HG03521 (cell line): ENCODE data around the gene OR2S2.
"Not testable (repeated sequence)": the region's sequence is repeated elsewhere in the genome, so short reads cannot be mapped to it uniquely, and the experiment has no call there.

ENCODE experiments used
- ATAC-seq: cut with Tn5 transposase; IDR thresholded peaks from one replicate; pipeline ENCODE4 v1.9.1; 2021; ENCODE audit warnings: mild to moderate bottlenecking, moderate library complexity; ENCODE audit not compliant: unreplicated experiment

Gene OR2S2, protein sequence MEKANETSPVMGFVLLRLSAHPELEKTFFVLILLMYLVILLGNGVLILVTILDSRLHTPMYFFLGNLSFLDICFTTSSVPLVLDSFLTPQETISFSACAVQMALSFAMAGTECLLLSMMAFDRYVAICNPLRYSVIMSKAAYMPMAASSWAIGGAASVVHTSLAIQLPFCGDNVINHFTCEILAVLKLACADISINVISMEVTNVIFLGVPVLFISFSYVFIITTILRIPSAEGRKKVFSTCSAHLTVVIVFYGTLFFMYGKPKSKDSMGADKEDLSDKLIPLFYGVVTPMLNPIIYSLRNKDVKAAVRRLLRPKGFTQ

DNA sequence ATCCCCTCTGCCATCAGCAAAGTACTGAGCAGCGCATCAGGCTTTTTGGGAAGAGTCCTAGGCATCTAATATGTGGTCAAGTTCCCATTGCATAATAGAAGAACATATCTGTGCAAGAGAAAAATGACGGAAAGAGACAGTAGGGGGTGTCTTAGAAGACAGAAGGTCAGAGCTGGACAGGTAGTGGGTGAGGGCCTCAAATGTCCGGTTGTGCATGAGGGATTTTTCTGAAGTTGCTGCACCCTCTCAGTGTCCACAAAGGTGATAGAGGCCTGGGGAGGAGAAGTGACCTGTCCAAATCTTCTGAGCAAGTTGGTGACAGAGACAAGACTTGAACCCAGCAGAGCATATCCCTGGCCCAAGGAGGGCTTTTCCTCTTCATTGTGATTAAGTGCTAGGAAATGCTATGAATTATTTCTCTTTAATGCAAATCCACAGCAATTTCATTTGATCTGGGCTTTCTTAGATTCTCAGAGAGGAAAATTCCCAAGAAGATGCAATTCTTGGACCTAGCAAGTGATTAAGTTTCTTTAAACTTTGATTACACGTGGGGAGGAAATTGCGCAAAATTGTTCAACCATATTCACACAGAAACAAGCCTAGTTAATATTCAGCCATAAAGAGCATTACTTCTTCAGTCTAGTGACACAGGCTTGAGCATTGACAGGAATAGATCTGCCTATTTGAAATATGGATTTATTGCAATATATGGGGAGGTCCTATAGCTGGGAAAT is at the start of gene OR2S2:
Gene OR2S2 (minus strand): TSS at position 51 of the 734 bp plus-strand sequence. CDS start 56 bp downstream, outside the sequence.
- no peak for ATAC-seq

DNA sequence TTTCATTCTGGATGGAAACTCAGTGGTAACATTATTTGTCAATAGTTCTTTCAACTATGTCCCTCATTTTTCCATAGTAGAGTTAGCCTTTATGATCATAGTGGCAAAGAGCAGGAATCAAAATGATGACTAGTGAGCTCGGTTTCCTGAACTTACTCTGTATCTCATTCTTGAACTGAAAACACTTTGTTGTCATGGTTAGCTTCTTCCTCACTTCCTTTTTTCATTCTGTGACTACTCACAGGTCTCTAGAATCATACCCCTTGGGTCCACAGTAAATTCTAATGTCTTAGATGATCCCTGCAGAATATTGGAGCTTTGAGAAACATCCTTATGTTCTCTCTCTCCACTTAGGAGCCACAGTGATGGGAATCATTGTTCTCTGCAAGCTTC is 49.4 kb upstream of the OR2S2 start:
- no peak for ATAC-seq

DNA sequence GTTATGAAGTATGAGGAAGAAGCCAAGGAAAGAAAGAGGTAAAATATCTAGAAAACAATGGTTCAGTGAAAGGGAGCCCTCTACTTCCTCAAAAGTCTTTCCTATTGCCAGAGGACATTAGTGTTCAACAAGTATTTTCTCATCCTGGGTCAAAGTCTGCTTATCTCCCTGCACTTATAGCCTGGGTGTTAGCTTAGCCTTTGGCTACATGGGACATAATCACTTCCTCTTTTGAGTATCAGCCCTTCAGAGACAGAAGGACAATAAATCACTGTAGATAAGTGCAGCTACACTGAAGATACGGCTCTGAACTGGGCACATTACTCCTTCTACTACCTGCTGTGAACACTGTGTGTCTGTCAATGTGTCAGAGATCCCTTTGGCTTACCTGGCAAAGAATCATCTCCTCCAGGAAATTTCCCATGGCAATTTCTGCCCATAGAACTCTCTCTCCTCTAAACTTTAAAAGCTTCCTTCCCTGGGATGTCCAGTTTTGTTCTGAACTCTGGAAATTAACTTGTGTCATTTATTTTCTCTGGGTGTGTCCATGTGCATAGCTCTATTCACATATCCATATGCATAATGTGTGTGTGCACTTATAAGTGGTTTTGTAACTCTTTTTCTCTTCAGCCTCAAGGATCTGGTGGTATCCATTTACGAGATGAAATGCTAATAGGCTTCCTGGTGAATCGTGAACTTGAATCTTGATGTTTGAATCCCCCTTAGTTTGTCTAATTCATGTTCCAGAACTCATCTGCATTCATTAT is 48.8 kb upstream of the OR2S2 start:
- ATAC-seq, result no peak

DNA sequence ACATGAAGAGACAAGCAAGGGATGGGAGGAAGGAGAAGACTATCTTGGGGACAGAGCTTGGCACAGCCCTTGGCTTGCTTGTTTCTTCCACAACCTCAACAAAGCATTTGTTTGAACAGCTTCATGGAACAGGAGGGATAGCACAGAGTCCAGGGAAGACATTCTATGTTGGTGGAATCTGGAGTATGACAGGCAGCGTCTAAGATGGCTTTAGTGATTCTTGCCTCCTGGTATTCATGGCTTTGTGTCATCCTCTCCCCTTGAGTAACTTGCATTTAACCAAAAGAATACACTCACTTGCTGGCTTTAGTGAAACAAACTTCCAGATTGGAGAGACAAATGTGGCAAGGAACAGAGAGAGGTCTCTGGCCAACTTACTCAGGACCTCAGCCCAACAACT is 47.9 kb upstream of the OR2S2 start:
- no peak for ATAC-seq

DNA sequence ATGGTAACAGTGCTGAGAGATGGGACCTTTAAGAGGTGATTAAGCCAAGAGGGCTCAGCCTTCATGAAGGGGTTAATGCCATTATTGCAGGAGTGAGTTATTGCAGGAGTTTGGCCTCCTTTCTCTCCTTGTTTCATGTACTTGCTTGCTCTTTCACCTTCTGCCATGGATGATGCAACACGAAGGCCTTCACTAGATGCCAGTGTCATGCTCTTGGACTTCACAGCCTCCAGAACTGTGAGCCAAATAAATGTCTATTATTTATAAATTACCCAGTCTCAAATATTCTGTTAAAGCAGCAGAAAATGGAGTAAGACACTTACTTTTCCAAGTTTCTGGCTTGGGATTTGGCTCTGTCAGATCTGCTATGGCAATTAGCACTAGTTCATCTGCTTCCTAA is 40.4 kb upstream of the OR2S2 start:
- no peak for ATAC-seq

DNA sequence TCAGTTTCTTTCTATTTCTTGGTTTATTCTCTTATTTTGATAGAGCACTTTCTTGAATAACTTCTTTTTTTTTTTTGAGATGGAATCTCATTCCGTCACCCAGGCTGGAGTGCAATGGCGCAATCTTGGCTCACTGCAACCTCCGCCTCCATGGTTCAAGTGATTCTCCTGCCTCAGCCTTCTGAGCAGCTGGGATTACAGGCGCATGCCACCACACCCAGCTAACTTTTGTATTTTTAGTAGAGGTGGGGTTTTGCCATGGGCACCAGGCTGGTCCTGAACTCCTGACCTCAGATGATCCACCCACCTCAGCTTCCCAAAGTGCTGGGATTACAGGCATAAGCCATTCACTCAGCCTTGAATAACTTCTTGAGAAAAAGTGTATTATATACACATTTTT is 39.1 kb upstream of the OR2S2 start:
- ATAC-seq, result not testable (repeated sequence)

DNA sequence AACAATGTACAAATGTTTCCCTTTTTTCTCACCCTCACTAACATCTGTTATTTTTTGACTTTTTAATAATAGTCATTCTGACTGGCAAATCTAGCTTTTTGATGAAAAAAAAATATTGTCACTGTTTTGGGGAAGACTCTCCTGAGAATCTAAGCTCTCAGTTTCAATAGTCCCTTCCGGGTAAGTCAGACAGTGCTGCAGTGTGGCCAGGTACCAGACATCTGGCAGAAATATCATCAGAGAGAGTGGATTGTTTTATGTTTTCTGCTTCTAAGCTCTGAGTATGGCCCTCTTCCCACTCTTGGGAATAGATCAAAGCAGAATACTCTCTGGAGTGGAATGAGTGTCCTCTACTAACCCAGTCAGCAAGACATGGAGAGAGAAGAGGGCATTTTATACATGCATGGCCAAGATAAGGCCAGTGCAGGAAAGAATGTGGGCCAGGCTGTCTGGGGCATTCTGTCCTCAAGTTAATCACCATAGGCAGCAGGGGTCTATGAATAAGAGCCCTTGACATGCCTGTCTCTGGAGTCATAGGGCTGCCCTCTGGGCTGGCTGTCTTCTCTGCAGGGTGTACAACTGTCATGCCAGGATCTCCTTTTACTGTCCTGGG is 38.5 kb upstream of the OR2S2 start:
- no peak for ATAC-seq

DNA sequence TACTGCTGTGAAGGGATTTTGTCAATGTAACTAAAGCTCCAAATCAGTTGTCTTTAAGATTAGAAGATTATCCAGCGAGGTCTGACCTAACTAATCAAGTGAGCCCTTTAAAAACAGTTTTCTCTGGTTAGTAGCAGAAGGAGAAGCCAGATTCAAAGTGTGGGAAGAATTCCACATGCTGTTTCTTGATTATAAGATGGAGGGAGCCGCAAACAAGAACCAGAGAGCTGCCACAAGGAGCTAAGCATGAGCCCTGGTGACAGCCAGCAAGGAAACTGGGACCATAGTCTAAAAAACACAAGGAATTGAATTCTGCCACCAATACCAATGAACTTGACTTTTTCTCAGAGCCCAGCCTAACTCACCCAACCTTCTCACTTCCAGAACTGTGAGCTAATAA is 37.0 kb upstream of the OR2S2 start:
- ATAC-seq, result no peak

DNA sequence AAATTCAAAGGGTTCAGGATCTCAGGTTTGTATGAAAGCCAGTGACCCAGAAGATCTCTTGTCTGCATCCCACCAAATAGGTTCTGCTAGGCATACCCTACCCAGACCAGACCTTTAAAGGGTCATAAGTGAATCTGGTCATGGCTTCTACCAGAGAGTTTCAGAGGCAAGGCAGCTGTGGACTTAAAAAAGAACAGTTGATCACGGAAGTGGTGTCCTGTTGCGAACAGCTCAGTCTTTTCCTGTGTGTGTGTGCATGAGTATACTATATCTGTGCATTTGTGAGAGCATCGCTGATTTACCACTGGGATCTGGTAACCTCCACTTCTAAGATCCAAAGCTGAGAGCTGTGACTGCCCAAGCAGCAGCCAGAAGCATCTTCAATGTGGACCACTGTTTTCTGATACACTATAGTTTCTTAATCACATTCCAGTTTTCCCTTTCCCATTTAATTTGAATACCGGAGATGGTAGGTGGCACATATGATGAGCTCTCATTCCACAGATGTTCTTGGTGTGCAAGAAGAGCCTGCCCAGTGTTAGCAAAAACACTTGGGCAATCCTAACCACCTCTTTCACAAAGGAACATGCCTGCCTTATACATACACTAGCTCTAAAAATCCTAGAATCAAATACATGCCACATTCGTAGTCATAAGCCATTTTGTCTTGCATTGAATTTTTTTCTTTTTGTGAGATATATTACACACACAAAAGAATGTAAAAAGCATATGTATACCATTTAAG is 36.2 kb upstream of the OR2S2 start:
- no peak for ATAC-seq

DNA sequence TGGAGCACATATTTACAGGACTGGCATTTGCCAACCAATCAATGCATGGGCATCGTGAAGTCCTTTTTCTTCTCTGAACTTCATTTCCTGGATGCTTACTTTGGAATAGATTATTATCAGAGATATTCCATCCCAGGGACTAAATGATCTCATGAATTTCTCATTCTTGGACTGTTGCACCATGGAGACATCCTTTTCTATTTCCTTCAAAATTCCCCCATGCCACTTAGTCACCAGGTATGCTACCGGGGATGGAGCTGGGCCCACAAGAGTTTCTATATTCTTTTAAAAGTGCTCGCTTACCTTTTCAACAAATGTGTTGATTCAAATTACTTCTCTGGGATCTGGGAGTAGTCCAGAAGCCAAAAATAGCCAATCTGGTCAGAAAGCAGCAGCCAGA is 35.2 kb upstream of the OR2S2 start:
- not testable (repeated sequence) for ATAC-seq

DNA sequence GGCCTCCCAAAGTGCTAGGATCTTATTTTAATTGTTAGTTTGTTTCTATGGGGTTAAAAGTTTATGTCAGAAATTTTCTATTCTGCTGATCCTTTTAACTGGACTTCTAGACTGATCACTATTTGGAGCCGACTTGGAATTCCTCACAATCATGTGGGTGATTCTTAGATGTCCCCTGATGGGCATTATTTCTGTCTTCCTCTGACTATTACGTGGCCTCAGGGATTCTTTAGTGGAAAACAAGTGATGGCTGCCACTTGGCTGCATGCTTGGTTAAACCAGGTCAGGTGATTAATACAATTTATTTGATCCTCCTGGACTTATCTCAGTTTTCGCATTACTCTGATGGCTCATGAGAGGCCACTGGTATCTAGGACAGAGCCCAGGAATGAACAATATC is 32.2 kb upstream of the OR2S2 start:
- ATAC-seq, result no peak

DNA sequence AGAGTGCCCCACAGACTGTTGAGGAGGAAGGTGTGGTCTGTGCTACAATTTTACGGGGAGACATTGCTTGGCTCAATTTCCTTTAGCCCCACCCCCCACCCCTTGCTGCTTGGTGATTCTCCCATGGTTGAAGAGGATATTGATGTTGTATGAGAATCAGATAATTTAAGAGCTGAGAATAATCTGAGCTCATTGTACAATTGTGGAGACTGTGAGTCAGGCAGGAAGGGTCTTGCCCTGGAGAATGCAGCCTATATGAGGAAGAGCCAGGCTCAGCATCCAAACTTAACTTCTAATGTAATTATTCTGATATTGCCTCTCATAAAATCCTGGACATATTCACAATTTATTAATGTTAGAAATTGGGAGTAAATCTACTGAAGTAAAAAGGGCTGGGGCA is 26.1 kb upstream of the OR2S2 start:
- no peak for ATAC-seq

DNA sequence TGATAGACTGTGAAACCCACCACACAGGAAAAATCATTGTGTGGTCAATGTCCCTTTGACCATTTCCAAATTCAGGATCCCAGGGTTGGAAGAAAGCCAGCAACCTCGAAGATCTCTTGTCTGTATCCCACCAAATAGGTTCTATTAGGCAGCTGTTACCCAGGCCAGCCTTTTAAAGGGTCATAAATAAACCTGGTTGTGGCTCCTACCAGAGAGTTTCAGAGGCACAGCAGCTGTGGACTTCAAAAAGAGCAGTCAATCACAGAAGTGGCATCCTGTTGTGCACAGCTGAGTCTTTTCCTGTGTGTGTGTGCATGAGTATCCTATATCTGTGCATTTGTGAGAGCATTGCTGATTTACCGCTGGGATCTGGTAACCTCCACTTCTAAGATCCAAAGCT is 23.7 kb upstream of the OR2S2 start:
- no peak for ATAC-seq

DNA sequence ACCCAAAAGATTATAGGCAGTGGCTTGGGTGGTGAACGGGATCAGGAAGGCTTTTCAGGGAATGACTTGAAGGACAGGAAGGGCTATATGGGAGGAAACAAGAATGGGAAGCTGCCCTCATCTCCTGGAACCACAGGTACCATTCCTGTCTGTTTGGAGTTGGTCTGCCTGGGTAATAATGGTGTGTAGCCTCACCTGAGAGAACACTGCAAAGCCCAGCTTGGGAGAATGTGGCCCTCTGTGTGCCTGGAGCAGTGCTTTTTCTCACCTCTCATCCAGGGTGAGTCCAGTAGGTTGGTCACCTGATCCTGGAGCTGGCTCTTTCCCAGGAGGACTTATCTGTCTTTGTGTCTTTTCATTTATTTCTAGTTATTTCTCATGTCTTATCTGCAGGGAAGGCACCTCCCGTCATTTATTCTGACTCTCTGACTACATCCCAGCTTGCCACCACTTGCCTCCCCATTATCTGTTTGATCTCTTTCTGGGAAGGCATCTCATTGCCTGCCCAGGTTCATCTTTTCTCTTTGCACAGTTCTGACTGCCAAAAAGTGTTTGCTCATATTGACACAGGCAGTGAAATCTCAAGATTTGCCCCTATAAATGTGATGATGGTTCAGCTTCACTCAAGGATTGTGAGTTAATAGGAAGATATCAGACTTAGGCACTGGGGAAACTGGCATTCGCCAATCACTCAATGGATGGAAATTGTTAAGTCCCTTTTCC is 22.5 kb upstream of the OR2S2 start:
- ATAC-seq, result no peak

DNA sequence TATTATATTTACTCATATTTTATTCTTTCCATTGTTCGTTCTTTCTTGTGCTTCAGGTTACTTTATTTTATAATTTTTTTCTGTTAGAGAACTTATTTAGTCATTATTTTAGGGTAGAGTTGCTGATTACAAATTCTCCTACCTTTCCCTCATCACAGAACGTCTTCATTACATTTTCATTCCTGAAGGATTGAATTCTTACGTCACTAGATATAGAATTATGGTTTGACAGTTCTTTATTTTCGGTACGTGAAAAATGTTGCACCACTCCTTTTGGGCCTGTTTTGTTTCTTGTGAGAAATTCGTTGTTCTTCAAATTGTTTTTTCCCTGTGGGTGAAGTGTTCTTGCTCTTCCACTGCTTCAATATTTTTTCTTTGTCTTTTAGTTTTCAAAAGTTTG is 20.8 kb upstream of the OR2S2 start:
- no peak for ATAC-seq

DNA sequence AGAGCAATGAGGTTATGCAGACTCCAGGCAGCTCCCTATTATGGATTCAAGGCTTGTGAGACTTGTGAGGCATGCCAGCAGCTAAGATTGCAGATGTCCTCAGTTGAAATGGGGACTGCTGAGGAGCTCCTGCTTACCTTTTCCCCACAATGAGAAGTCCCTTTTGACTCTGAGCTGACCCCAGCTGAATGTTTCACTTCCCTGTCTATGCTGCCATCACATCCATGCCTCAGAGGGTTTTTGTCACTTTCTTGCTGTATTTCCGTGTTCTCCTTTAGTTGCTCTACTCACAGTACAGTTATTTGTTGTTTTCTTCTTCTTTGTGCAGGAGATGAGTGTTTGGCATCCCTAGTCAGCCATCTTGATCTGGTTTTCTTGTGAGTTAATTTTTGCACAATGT is 18.8 kb upstream of the OR2S2 start:
- no peak for ATAC-seq

DNA sequence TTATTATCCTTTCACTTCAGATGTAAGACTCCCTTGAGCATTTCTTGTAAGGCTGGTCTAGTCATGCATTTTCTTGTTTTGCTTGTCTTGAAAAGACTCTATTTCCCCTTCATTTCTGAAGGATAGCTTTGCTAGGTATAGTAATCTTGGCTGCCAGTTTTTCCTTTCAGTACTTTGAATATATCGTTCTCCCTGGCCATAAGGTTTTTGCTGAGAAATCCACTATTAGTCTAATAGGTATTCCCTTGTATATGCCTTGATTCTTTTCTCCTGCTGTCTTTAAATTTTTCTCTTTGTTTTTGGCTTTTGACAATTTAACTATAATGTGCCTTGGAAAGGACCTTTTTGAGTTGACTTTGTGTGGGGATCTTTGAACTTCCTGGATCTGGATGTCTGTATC is 16.8 kb upstream of the OR2S2 start:
- ATAC-seq, result no peak

DNA sequence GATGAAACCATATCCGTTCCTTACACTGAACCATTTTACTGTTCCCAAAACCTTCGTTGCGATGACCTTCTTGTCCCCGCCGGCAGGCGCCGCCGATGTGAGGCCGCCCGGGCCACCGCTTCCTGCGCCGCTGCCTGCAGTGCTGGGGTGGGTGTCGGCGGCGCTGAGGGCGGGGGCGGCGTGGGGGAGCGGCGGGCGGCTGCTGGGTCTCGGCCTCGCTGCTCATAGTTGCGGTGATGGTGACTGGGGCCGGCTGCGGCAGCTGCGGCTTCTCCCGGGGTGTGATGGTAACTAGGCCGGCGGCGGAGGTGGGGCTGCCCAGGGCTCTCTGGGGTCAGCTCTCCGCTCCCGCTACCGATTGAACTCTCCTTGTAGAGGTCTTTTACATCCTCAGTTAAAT is 14.1 kb upstream of the OR2S2 start:
- ATAC-seq, result no peak

DNA sequence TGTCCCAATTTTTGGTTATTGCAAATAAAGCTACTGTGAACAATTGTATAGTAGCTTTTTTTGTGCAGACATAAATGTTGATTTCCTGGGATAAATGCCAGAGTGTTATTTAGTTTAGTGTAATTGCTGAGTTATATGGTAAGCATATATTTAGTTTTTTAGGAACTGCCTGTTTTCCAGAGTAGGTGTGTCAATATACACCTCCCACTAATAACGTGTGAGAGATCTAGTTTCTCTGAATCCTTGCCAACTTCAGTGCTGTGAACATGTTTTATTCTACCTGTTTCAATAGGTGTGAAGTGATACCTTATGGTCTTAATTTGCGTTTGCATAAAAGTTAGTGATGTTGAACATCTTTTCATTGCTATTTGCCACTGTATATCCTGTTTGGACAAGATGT is 9.1 kb upstream of the OR2S2 start:
- no peak for ATAC-seq

DNA sequence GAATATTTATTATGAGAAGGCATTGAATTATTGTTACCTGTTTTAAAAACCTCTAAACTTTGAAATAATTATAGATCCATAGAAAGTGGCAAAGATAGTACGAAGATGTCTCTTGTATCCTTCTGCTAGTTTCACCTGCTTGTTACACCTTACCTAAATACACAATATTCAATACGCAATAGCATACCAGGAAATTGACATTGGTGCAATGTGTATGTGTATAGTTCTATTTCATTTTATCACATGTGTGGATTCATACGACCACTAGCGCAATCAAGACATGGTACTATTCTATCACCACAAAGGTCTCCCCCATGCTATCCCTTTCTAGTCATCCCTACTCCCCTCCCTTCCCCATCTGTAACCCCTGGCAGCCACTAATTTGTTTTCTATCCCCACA is 8.5 kb upstream of the OR2S2 start:
- no peak for ATAC-seq
